HG02981 (cell line): Measurements from ENCODE around the gene ZC3H12D.
"Not testable (repeated sequence)": the region's sequence is repeated elsewhere in the genome, so short reads cannot be mapped to it uniquely, and the experiment has no call there.

Experiments used
- ATAC-seq: cut with Tn5 transposase; IDR thresholded peaks from one replicate; pipeline ENCODE4 v1.9.1; 2021; ENCODE audit warnings: mild to moderate bottlenecking, moderate library complexity; ENCODE audit not compliant: unreplicated experiment

Gene ZC3H12D

GRCh38 chr6:149483849-149484655 lies 762 bp downstream of the ZC3H12D start:
- no peak for ATAC-seq

GRCh38 chr6:149483334-149483725 lies 1.5 kb downstream of the ZC3H12D start:
- ATAC-seq: no peak

- no peak for ATAC-seq
Measured at GRCh38 chr6:149482545-149483333, 2.1 kb downstream of the ZC3H12D start.

GRCh38 chr6:149480502-149481280 lies 4.1 kb downstream of the ZC3H12D start:
- no peak for ATAC-seq

GRCh38 chr6:149478631-149479314 lies 6.0 kb downstream of the ZC3H12D start:
- no peak for ATAC-seq

GRCh38 chr6:149477544-149477943 lies 7.3 kb downstream of the ZC3H12D start:
- no peak for ATAC-seq

- no peak for ATAC-seq
Measured at GRCh38 chr6:149476789-149477455, 7.9 kb downstream of the ZC3H12D start.

- no peak for ATAC-seq
Measured at GRCh38 chr6:149474108-149474935, 10.5 kb downstream of the ZC3H12D start.

- no peak for ATAC-seq
Measured at GRCh38 chr6:149473080-149474052, 11.4 kb downstream of the ZC3H12D start.

GRCh38 chr6:149472241-149472640 lies 12.6 kb downstream of the ZC3H12D start:
- ATAC-seq: no peak

GRCh38 chr6:149471801-149472200 lies 13.0 kb downstream of the ZC3H12D start:
- ATAC-seq: peak; percentile 25

- ATAC-seq: no peak
Measured at GRCh38 chr6:149470948-149471347, 13.9 kb downstream of the ZC3H12D start.

GRCh38 chr6:149468179-149468578 lies 16.6 kb downstream of the ZC3H12D start:
- ATAC-seq: no peak

- ATAC-seq: no peak
Measured at GRCh38 chr6:149467265-149467664, 17.5 kb downstream of the ZC3H12D start.

GRCh38 chr6:149464411-149464810 lies 20.4 kb downstream of the ZC3H12D start:
- no peak for ATAC-seq

GRCh38 chr6:149463781-149464180 lies 21.0 kb downstream of the ZC3H12D start:
- ATAC-seq: no peak

- ATAC-seq: not testable (repeated sequence)
Measured at GRCh38 chr6:149462712-149463111, 22.1 kb downstream of the ZC3H12D start.

GRCh38 chr6:149461670-149462069 lies 23.1 kb downstream of the ZC3H12D start:
- ATAC-seq: no peak
